ENCODE results near the gene AAK1.
"Not testable (repeated sequence)": the region's sequence is repeated elsewhere in the genome, so short reads cannot be mapped to it uniquely, and the experiment has no call there.

The AAK1 gene

GRCh38 chr2:69452687-69453086 lies 190.9 kb downstream of the AAK1 start:
- no peak for DNase-seq (ENCODE audit: low spot score)

GRCh38 chr2:69450735-69451416 lies 192.7 kb downstream of the AAK1 start:
- DNase-seq (ENCODE audit: low spot score), result no peak

- DNase-seq (ENCODE audit: low spot score), result no peak
Measured at GRCh38 chr2:69449906-69450305, 193.6 kb downstream of the AAK1 start.

- DNase-seq (ENCODE audit: low spot score), result not testable (repeated sequence)
Measured at GRCh38 chr2:69443673-69444072, 199.9 kb downstream of the AAK1 start.

- not testable (repeated sequence) for DNase-seq (ENCODE audit: low spot score)
Measured at GRCh38 chr2:69439499-69439898, 204.0 kb downstream of the AAK1 start.

GRCh38 chr2:69438580-69438979 lies 205.0 kb downstream of the AAK1 start:
- DNase-seq (ENCODE audit: low spot score), result no peak

- no peak for DNase-seq (ENCODE audit: low spot score)
Measured at GRCh38 chr2:69437751-69438154, 205.8 kb downstream of the AAK1 start.

- peak; percentile 99 for DNase-seq (ENCODE audit: low spot score)
Measured at GRCh38 chr2:69436938-69437750, 206.4 kb downstream of the AAK1 start, which contains the start of gene NFU1. Gene NFU1, minus strand, starts transcription at chr2:69437435. Its CDS starts 13 bp downstream, at chr2:69437422.

- no peak for DNase-seq (ENCODE audit: low spot score)
Measured at GRCh38 chr2:69436596-69436937, 207.0 kb downstream of the AAK1 start.

GRCh38 chr2:69434753-69435152 lies 208.8 kb downstream of the AAK1 start:
- no peak for DNase-seq (ENCODE audit: low spot score)

- DNase-seq (ENCODE audit: low spot score), result no peak
Measured at GRCh38 chr2:69429491-69430183, 213.9 kb downstream of the AAK1 start.

GRCh38 chr2:69428981-69429380 lies 214.6 kb downstream of the AAK1 start:
- DNase-seq (ENCODE audit: low spot score), result no peak

GRCh38 chr2:69424419-69424818 lies 219.1 kb downstream of the AAK1 start:
- no peak for DNase-seq (ENCODE audit: low spot score)

GRCh38 chr2:69422198-69422597 lies 221.3 kb downstream of the AAK1 start:
- no peak for DNase-seq (ENCODE audit: low spot score)

- DNase-seq (ENCODE audit: low spot score), result not testable (repeated sequence)
Measured at GRCh38 chr2:69419111-69419510, 224.4 kb downstream of the AAK1 start.

- no peak for DNase-seq (ENCODE audit: low spot score)
Measured at GRCh38 chr2:69416147-69416546, 227.4 kb downstream of the AAK1 start.
